GM21515 (cell line): ENCODE results near the gene ADCY2.
A peak's percentile ranks its signal among the peaks of the same experiment; 100 is the strongest.

ENCODE experiments used
- ATAC-seq: cut with Tn5 transposase; IDR thresholded peaks from one replicate; pipeline ENCODE4 v1.9.1; 2021; ENCODE audit not compliant: unreplicated experiment

The ADCY2 gene

GRCh38 chr5:7776442-7776841 lies 380.5 kb downstream of the ADCY2 start:
- ATAC-seq, result no peak

GRCh38 chr5:7779019-7780005 lies 383.4 kb downstream of the ADCY2 start:
- no peak for ATAC-seq

- no peak for ATAC-seq
These were observed 386.0 kb downstream of the ADCY2 start for GRCh38 chr5:7781899-7782298.

- no peak for ATAC-seq
These were observed 388.9 kb downstream of the ADCY2 start for GRCh38 chr5:7784683-7785380.

- ATAC-seq, result no peak
These were observed 391.8 kb downstream of the ADCY2 start for GRCh38 chr5:7787770-7788169.

GRCh38 chr5:7789567-7789966 lies 393.6 kb downstream of the ADCY2 start:
- ATAC-seq, result no peak

- ATAC-seq, result no peak
These were observed 398.0 kb downstream of the ADCY2 start for GRCh38 chr5:7793895-7794294.

GRCh38 chr5:7794311-7794710 lies 398.4 kb downstream of the ADCY2 start:
- ATAC-seq, result peak; percentile 77

- ATAC-seq, result peak; percentile 64
These were observed 398.9 kb downstream of the ADCY2 start for GRCh38 chr5:7794823-7795222.

GRCh38 chr5:7795306-7795705 lies 399.4 kb downstream of the ADCY2 start:
- ATAC-seq, result no peak

- ATAC-seq, result no peak
These were observed 406.1 kb downstream of the ADCY2 start for GRCh38 chr5:7801891-7802614.

GRCh38 chr5:7802855-7803254 lies 406.9 kb downstream of the ADCY2 start:
- no peak for ATAC-seq

GRCh38 chr5:7803937-7804336 lies 408.0 kb downstream of the ADCY2 start:
- no peak for ATAC-seq

GRCh38 chr5:7805379-7805778 lies 409.4 kb downstream of the ADCY2 start:
- ATAC-seq, result no peak

GRCh38 chr5:7808998-7809397 lies 413.1 kb downstream of the ADCY2 start:
- ATAC-seq, result no peak

GRCh38 chr5:7811715-7812114 lies 415.8 kb downstream of the ADCY2 start:
- no peak for ATAC-seq

- no peak for ATAC-seq
These were observed 417.1 kb downstream of the ADCY2 start for GRCh38 chr5:7813007-7813406.

- no peak for ATAC-seq
These were observed 417.6 kb downstream of the ADCY2 start for GRCh38 chr5:7813576-7813975.

- no peak for ATAC-seq
These were observed 418.9 kb downstream of the ADCY2 start for GRCh38 chr5:7814816-7815215.

- ATAC-seq, result peak; percentile 93
These were observed 420.1 kb downstream of the ADCY2 start for GRCh38 chr5:7815892-7816534.

- no peak for ATAC-seq
These were observed 420.6 kb downstream of the ADCY2 start for GRCh38 chr5:7816535-7816901.
